Prostate gland (tissue), 2 donors: Measurements from ENCODE around the gene SREBF2. TPM values are rescaled to one million over a fixed set of nuclear protein-coding genes. Genes with fewer than 3 reads are reported as not detected.

ENCODE experiments used
- DNase-seq: peaks from one replicate; pipeline ENCODE4 v3.0.0-alpha.2; 2019; ENCODE audit warnings: low spot score
- H3K27ac ChIP-seq, 2 donors: fragments of 200-600 bp; sonication (generic); 2 replicates each; pipeline ENCODE4 v1.5.1; 2017 to 2019
- H3K27me3 ChIP-seq: fragments of 200-600 bp; sonication (generic); replicated peaks from 2 replicates; pipeline ENCODE4 v1.5.1; 2019; ENCODE audit not compliant: insufficient read depth
- H3K36me3 ChIP-seq, 2 donors: fragments of 200-600 bp; sonication (generic); 1 replicate in 1 of 2; 2 replicates in 1 of 2; pipeline versions ENCODE4 v1.5.1 to v1.8.1; 2017 to 2019
- H3K4me1 ChIP-seq: fragments of 200-600 bp; sonication (generic); replicated peaks from 2 replicates; pipeline ENCODE4 v1.5.1; 2019
- H3K4me3 ChIP-seq, 2 donors: fragments of 200-600 bp; sonication (generic); 2 replicates each; pipeline ENCODE4 v1.5.1; 2017 to 2019
- H3K9me3 ChIP-seq: fragments of 200-600 bp; sonication (generic); 2 replicates; pipeline ENCODE4 v1.5.1; 2017
- CTCF ChIP-seq, 4 experiments: fragments of 200-600 bp in 2 of 4; fragments of 450-650 bp in 2 of 4; sonication (generic) in 2 of 4; IDR thresholded peaks; 1 replicate in 3 of 4; 2 replicates in 1 of 4; pipeline ENCODE4 v1.5.1; 2016 to 2019; ENCODE audit warnings: antibody characterized with exemption in 4 of 4, mild to moderate bottlenecking in 2 of 4, moderate library complexity in 2 of 4
- POLR2A ChIP-seq: fragments of 450-650 bp; IDR thresholded peaks from one replicate; pipeline ENCODE4 v1.6.1; 2016; ENCODE audit warnings: antibody characterized with exemption, mild to moderate bottlenecking
- POLR2AphosphoS5 ChIP-seq: sonication (generic); formaldehyde crosslinking; IDR thresholded peaks from one replicate; pipeline ENCODE4 v1.6.1; 2017; ENCODE audit warnings: antibody characterized with exemption
- WGBS: methylation state at CpG from one replicate; pipeline ENCODE4 v1.1.5; 2018; 5-methylcytosine and 5-hydroxymethylcytosine counted together
- intact Hi-C: fragments of 100-400 bp; cut with DNase I; formaldehyde crosslinking; loops from one replicate; pipeline ENCODE4 v1.14.2; 2022
- total RNA-seq, 2 donors: library from RNA; depleted of rRNA; stranded (reverse); fragments of >200 nt; gene quantifications; one replicate each; pipeline ENCODE4 v1.1.0, GENCODE V29; 2016

The SREBF2 gene
- total RNA-seq, 2 donors from 2014 or later: 62.7 to 128 TPM

DNA sequence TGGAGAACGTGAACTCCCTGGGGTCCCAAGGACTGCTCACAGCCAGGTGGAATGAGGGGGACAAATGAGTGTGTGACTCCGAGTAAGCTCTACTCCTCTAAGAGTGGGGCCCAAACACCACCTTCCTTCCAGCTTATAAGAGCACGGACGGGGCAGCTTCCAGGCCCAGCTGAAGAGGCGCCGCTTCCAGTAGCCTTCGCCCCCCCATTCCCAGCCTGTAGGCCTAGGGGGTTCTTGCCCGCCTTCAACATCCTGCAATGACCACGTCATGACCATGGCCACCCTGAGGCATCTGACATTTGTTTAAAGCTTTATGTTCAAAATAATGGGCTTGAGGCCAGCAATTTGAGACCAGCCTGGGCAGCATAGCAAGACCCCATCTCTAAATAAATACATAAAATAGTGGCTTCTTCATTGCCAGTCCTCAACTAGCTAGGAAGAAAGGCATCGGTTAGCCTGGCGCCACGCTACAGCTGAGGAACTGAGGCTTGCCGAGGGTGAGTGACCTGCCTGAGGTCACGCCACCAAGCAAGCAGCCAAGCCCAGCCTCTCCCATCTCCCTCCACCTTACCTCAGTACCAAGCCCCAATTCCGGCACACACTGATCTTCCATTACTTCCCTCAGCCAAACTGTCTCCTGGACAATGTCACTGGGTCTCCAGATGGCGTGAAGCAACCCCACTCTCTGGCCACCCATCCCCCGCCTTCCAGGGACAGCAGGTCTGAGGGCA is 101.5 kb downstream of the SREBF2 start:
- H3K27me3 ChIP-seq: no peaks in the 10 kb centered on the region
- H3K4me3 ChIP-seq: no peak overlapping the region
- H3K27ac ChIP-seq: no peak overlapping the region
- WGBS: 99% methylated on average over 17 of the region's 17 CpGs
- no peaks in the 10 kb centered on the region for H3K4me1 ChIP-seq
- TF ChIP-seq POLR2AphosphoS5: no peak
- no peak for TF ChIP-seq CTCF (IDR thresholded peaks at IDR 0.05)
- TF ChIP-seq POLR2A: no peak
- intact Hi-C loops: no loop called here
- H3K9me3 ChIP-seq: no peaks in the 10 kb centered on the region
- no peaks in the 10 kb centered on the region for H3K36me3 ChIP-seq
- no peak for DNase-seq

- H3K36me3 ChIP-seq: no peaks in the 10 kb centered on the region
- no peak for TF ChIP-seq POLR2AphosphoS5
- no peak for TF ChIP-seq POLR2A
- no peak for TF ChIP-seq CTCF (IDR thresholded peaks at IDR 0.05)
- H3K4me3 ChIP-seq: no peak overlapping the region
- H3K27me3 ChIP-seq: no peaks in the 10 kb centered on the region
- H3K27ac ChIP-seq: no peak overlapping the region
- no peaks in the 10 kb centered on the region for H3K9me3 ChIP-seq
- 42% methylated on average over 4 of the region's 4 CpGs for WGBS
- intact Hi-C loops: no loop called here
- DNase-seq: no peak
- peaks cover 2% of the 10 kb centered on the region for H3K4me1 ChIP-seq
Measured at GRCh38 chr22:41935015-41935351, 102.1 kb downstream of the SREBF2 start.

DNA sequence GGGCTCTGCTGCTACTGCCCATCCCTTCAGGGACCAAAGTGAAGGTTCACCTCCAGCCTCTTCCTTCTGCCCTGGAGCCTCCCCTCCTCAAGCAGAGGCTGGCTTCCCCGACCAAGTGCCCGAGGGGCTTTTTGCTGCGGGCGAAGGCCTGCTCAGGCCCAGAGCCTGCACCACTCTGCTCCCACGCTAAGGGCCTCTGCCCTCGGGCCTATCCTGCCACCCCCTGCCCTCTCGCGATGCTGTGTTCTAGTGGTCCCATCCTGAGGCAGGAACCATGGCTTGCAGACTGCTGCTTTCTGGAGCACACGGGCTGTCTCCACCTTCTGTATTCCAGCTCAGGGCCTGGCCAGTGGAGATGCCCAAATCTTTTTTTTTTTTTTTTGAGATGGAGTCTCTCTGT is 102.6 kb downstream of the SREBF2 start:
- TF ChIP-seq POLR2A: no peak
- TF ChIP-seq POLR2AphosphoS5: no peak
- no peak for TF ChIP-seq CTCF (IDR thresholded peaks at IDR 0.05)
- 86% methylated on average over 9 of the region's 9 CpGs for WGBS
- H3K27ac ChIP-seq: no peak overlapping the region
- H3K4me3 ChIP-seq: no peak overlapping the region
- H3K27me3 ChIP-seq: no peaks in the 10 kb centered on the region
- no peaks in the 10 kb centered on the region for H3K9me3 ChIP-seq
- intact Hi-C loops: no loop called here
- H3K36me3 ChIP-seq: no peaks in the 10 kb centered on the region
- H3K4me1 ChIP-seq: peaks cover 2% of the 10 kb centered on the region
- DNase-seq: no peak

GRCh38 chr22:41936894-41937169 is 103.9 kb downstream of the SREBF2 start:
- DNase-seq: no peak
- no peak overlapping the region for H3K27ac ChIP-seq
- H3K4me1 ChIP-seq: peaks cover 2% of the 10 kb centered on the region
- H3K4me3 ChIP-seq: no peak overlapping the region
- 94% methylated on average over 2 of the region's 2 CpGs for WGBS
- intact Hi-C loops: no loop called here
- no peaks in the 10 kb centered on the region for H3K27me3 ChIP-seq
- no peaks in the 10 kb centered on the region for H3K36me3 ChIP-seq
- TF ChIP-seq POLR2A: no peak
- no peak for TF ChIP-seq CTCF (IDR thresholded peaks at IDR 0.05)
- no peak for TF ChIP-seq POLR2AphosphoS5
- H3K9me3 ChIP-seq: no peaks in the 10 kb centered on the region
